ENCODE results near the gene GALNT9. TPM values are rescaled to one million over a fixed set of nuclear protein-coding genes. Genes with fewer than 3 reads are reported as not detected.

GALNT9 gene
- total RNA-seq, 4 donors from 2014 or later: 0.17 to 0.58 (median 0.46) TPM

- TF ChIP-seq POLR2A (IDR thresholded peaks at IDR 0.05; ENCODE audit: low read depth) (no peak), POLR2AphosphoS5 (IDR thresholded peaks at IDR 0.05) (no peak), CTCF (IDR thresholded peaks at IDR 0.05) (no peak), EP300 (IDR thresholded peaks at IDR 0.05) (no peak)
- WGBS: 79% methylated on average over 13 of the region's 24 CpGs
- no peaks in the 10 kb centered on the region for H3K36me3 ChIP-seq
Measured at GRCh38 chr12:132294121-132295034, 35.0 kb downstream of the GALNT9 start.

GRCh38 chr12:132292328-132293319 is 36.8 kb downstream of the GALNT9 start:
- Histone ChIP-seq H3K4me3 (no peak overlapping the region), H3K27ac (replicated peaks in 1 of 4) (no peak overlapping the region), H3K27me3 (peaks cover 0 to 59% (median 6%) of the 10 kb centered on the region in 4 donors), H3K9me3 (no peaks in the 10 kb centered on the region), H3K36me3 (no peaks in the 10 kb centered on the region), H3K4me1 (no peaks in the 10 kb centered on the region)
- 89% methylated on average over 26 of the region's 33 CpGs for WGBS
- no peak for TF ChIP-seq POLR2AphosphoS5 (IDR thresholded peaks at IDR 0.05)
- TF ChIP-seq EP300 (IDR thresholded peaks at IDR 0.05): no peak
- no peak for TF ChIP-seq CTCF (IDR thresholded peaks at IDR 0.05)
- TF ChIP-seq POLR2A (IDR thresholded peaks at IDR 0.05; ENCODE audit: low read depth): no peak
- intact Hi-C loops (cut with DNase I): no loop called here
- no peak for DNase-seq (ENCODE audit: extremely low spot score)

More at GRCh38 chr12:132294121-132295034, 35.0 kb downstream of the GALNT9 start:
- intact Hi-C loops (cut with DNase I): no loop called here
- Histone ChIP-seq H3K4me3 (no peak overlapping the region), H3K27me3 (peaks cover 0 to 66% (median 6%) of the 10 kb centered on the region in 4 donors), H3K27ac (replicated peaks in 1 of 4) (no peak overlapping the region), H3K4me1 (no peaks in the 10 kb centered on the region), H3K9me3 (no peaks in the 10 kb centered on the region)
- DNase-seq (ENCODE audit: extremely low spot score): no peak

GRCh38 chr12:132291402-132292175 is 37.8 kb downstream of the GALNT9 start:
- no peaks in the 10 kb centered on the region for H3K36me3 ChIP-seq
- no peak overlapping the region for H3K4me3 ChIP-seq
- no peak for TF ChIP-seq EP300 (IDR thresholded peaks at IDR 0.05)
- no peak for TF ChIP-seq POLR2A (IDR thresholded peaks at IDR 0.05; ENCODE audit: low read depth)
- TF ChIP-seq CTCF (IDR thresholded peaks at IDR 0.05): no peak
- TF ChIP-seq POLR2AphosphoS5 (IDR thresholded peaks at IDR 0.05): no peak
- intact Hi-C loops (cut with DNase I): no loop called here
- 79% methylated on average over 30 of the region's 30 CpGs for WGBS
- DNase-seq (ENCODE audit: extremely low spot score): no peak
- no peaks in the 10 kb centered on the region for H3K9me3 ChIP-seq
- H3K4me1 ChIP-seq: peaks cover 2 to 4% (median 3%) of the 10 kb centered on the region in 4 donors
- peaks cover 0 to 60% (median 8%) of the 10 kb centered on the region in 4 donors for H3K27me3 ChIP-seq
- H3K27ac ChIP-seq (replicated peaks in 1 of 4): no peak overlapping the region

GRCh38 chr12:132290203-132290540 is 39.2 kb downstream of the GALNT9 start:
- 97% methylated on average over 3 of the region's 12 CpGs for WGBS
- Histone ChIP-seq H3K4me1 (peaks cover 10 to 17% (median 13%) of the 10 kb centered on the region in 4 donors), H3K9me3 (no peaks in the 10 kb centered on the region), H3K4me3 (no peak overlapping the region), H3K27ac (replicated peaks in 1 of 4) (no peak overlapping the region), H3K27me3 (peaks cover 0 to 60% (median 13%) of the 10 kb centered on the region in 4 donors), H3K36me3 (no peaks in the 10 kb centered on the region)
- no peak for TF ChIP-seq EP300 (IDR thresholded peaks at IDR 0.05)
- no peak for TF ChIP-seq POLR2A (IDR thresholded peaks at IDR 0.05; ENCODE audit: low read depth)
- intact Hi-C loops (cut with DNase I): no loop called here
- no peak for DNase-seq (ENCODE audit: extremely low spot score)
